HUES6 (cell line): ENCODE data around the gene GPM6B.

Experiments used
- H3K27ac ChIP-seq: 2 replicates; pipeline ENCODE4 v1.7.0; 2013; ENCODE audit warnings: low read depth, mild to moderate bottlenecking, low read length, inconsistent platforms
- H3K27me3 ChIP-seq: 2 replicates; pipeline ENCODE4 v1.6.1; 2013; ENCODE audit warnings: low read length; ENCODE audit not compliant: control insufficient read depth, insufficient read depth
- H3K36me3 ChIP-seq: 2 replicates; pipeline ENCODE4 v1.6.1; 2013; ENCODE audit warnings: low read length; ENCODE audit not compliant: control insufficient read depth, insufficient read depth
- H3K4me1 ChIP-seq: 2 replicates; pipeline ENCODE4 v1.6.1; 2013; ENCODE audit warnings: low read length; ENCODE audit not compliant: control insufficient read depth, insufficient read depth
- H3K4me3 ChIP-seq: 2 replicates; pipeline ENCODE4 v1.5.1; 2013; ENCODE audit warnings: low read depth, low read length
- H3K9ac ChIP-seq: one replicate; pipeline ENCODE4 v1.6.1; 2013; ENCODE audit warnings: mild to moderate bottlenecking, low read length
- H3K9me3 ChIP-seq: 2 replicates; pipeline ENCODE4 v1.6.1; 2013; ENCODE audit warnings: low read depth, low read length; ENCODE audit not compliant: control insufficient read depth, insufficient read depth

The GPM6B gene

GRCh38 chrX:13764765-13765164, 52.1 kb downstream of the GPM6B start:
- H3K27me3 ChIP-seq, result no peaks in the 10 kb centered on the region
- H3K27ac ChIP-seq, result no peak overlapping the region
- H3K9me3 ChIP-seq, result no peaks in the 10 kb centered on the region
- no peak overlapping the region for H3K9ac ChIP-seq
- peaks cover 74% of the 10 kb centered on the region for H3K36me3 ChIP-seq
- H3K4me3 ChIP-seq, result no peak overlapping the region
- H3K4me1 ChIP-seq, result peaks cover 48% of the 10 kb centered on the region

GRCh38 chrX:13764281-13764680, 52.6 kb downstream of the GPM6B start:
- H3K9ac ChIP-seq, result no peak overlapping the region
- no peaks in the 10 kb centered on the region for H3K27me3 ChIP-seq
- peaks cover 73% of the 10 kb centered on the region for H3K36me3 ChIP-seq
- peaks cover 48% of the 10 kb centered on the region for H3K4me1 ChIP-seq
- H3K27ac ChIP-seq, result no peak overlapping the region; the same call in 1 of the 2 replicates
- H3K9me3 ChIP-seq, result no peaks in the 10 kb centered on the region
- no peak overlapping the region for H3K4me3 ChIP-seq

- Histone ChIP-seq H3K27ac (no peak overlapping the region), H3K27me3 (no peaks in the 10 kb centered on the region), H3K9me3 (no peaks in the 10 kb centered on the region), H3K9ac (no peak overlapping the region), H3K36me3 (peaks cover 73% of the 10 kb centered on the region), H3K4me1 (peaks cover 48% of the 10 kb centered on the region), H3K4me3 (no peak overlapping the region)
Observed at GRCh38 chrX:13763489-13763888, 53.4 kb downstream of the GPM6B start.

GRCh38 chrX:13761606-13762414, 55.1 kb downstream of the GPM6B start:
- Histone ChIP-seq H3K4me1 (peaks cover 53% of the 10 kb centered on the region), H3K9ac (peak overlapping the region; percentile 7), H3K27me3 (no peaks in the 10 kb centered on the region), H3K27ac (peak overlapping the region; percentile 79; the same call in 1 of the 2 replicates), H3K36me3 (peaks cover 72% of the 10 kb centered on the region), H3K4me3 (no peak overlapping the region; the same call in 1 of the 2 replicates), H3K9me3 (no peaks in the 10 kb centered on the region)

GRCh38 chrX:13760426-13760825, 56.5 kb downstream of the GPM6B start:
- H3K27me3 ChIP-seq, result no peaks in the 10 kb centered on the region
- H3K27ac ChIP-seq, result no peak overlapping the region; the same call in 1 of the 2 replicates
- no peak overlapping the region for H3K4me3 ChIP-seq
- no peak overlapping the region for H3K9ac ChIP-seq
- H3K36me3 ChIP-seq, result peaks cover 67% of the 10 kb centered on the region
- H3K9me3 ChIP-seq, result no peaks in the 10 kb centered on the region
- peaks cover 58% of the 10 kb centered on the region for H3K4me1 ChIP-seq

- H3K36me3 ChIP-seq, result peaks cover 71% of the 10 kb centered on the region
Observed at GRCh38 chrX:13759152-13759718, 57.7 kb downstream of the GPM6B start.

GRCh38 chrX:13756381-13756780, 60.5 kb downstream of the GPM6B start:
- Histone ChIP-seq H3K4me1 (peaks cover 25% of the 10 kb centered on the region), H3K9me3 (no peaks in the 10 kb centered on the region), H3K9ac (no peak overlapping the region), H3K27me3 (no peaks in the 10 kb centered on the region), H3K36me3 (peaks cover 84% of the 10 kb centered on the region), H3K27ac (no peak overlapping the region), H3K4me3 (no peak overlapping the region)

More at GRCh38 chrX:13759152-13759718, 57.7 kb downstream of the GPM6B start:
- no peaks in the 10 kb centered on the region for H3K27me3 ChIP-seq
- no peaks in the 10 kb centered on the region for H3K9me3 ChIP-seq
- no peak overlapping the region for H3K27ac ChIP-seq
- H3K9ac ChIP-seq, result no peak overlapping the region
- H3K4me1 ChIP-seq, result peaks cover 53% of the 10 kb centered on the region
- H3K4me3 ChIP-seq, result no peak overlapping the region

GRCh38 chrX:13755254-13755653, 61.6 kb downstream of the GPM6B start:
- Histone ChIP-seq H3K9ac (no peak overlapping the region), H3K9me3 (no peaks in the 10 kb centered on the region), H3K27me3 (no peaks in the 10 kb centered on the region), H3K4me1 (peaks cover 14% of the 10 kb centered on the region; the same call in 1 of the 2 replicates), H3K4me3 (no peak overlapping the region), H3K36me3 (peaks cover 83% of the 10 kb centered on the region), H3K27ac (no peak overlapping the region)

- H3K36me3 ChIP-seq, result peaks cover 83% of the 10 kb centered on the region
- no peaks in the 10 kb centered on the region for H3K9me3 ChIP-seq
- no peaks in the 10 kb centered on the region for H3K27me3 ChIP-seq
- peaks cover 11% of the 10 kb centered on the region; the same call in 1 of the 2 replicates for H3K4me1 ChIP-seq
- no peak overlapping the region for H3K27ac ChIP-seq
- no peak overlapping the region for H3K4me3 ChIP-seq
- H3K9ac ChIP-seq, result no peak overlapping the region
Observed at GRCh38 chrX:13754765-13755164, 62.1 kb downstream of the GPM6B start.

GRCh38 chrX:13752646-13753045, 64.2 kb downstream of the GPM6B start:
- H3K36me3 ChIP-seq, result peaks cover 82% of the 10 kb centered on the region
- H3K4me3 ChIP-seq, result no peak overlapping the region
- no peak overlapping the region for H3K9ac ChIP-seq
- H3K27me3 ChIP-seq, result no peaks in the 10 kb centered on the region
- no peak overlapping the region for H3K27ac ChIP-seq
- H3K4me1 ChIP-seq, result peaks cover 11% of the 10 kb centered on the region; the same call in 1 of the 2 replicates
- no peaks in the 10 kb centered on the region for H3K9me3 ChIP-seq

GRCh38 chrX:13752141-13752540, 64.8 kb downstream of the GPM6B start:
- no peak overlapping the region for H3K4me3 ChIP-seq
- no peak overlapping the region for H3K9ac ChIP-seq
- no peaks in the 10 kb centered on the region for H3K9me3 ChIP-seq
- peaks cover 9% of the 10 kb centered on the region; the same call in 1 of the 2 replicates for H3K4me1 ChIP-seq
- H3K27me3 ChIP-seq, result no peaks in the 10 kb centered on the region
- H3K36me3 ChIP-seq, result peaks cover 82% of the 10 kb centered on the region
- H3K27ac ChIP-seq, result no peak overlapping the region
